Vagina (tissue), 2 donors: ENCODE data around the gene AMMECR1.

Experiments used
- CTCF ChIP-seq, 3 experiments: fragments of 450-650 bp in 2 of 3; fragments of 200-600 bp in 1 of 3; sonication (generic) in 1 of 3; IDR thresholded peaks; one replicate each; pipeline ENCODE4 v1.5.1; 2017 to 2019; ENCODE audit warnings: antibody characterized with exemption in 3 of 3, mild to moderate bottlenecking in 2 of 3, moderate library complexity in 2 of 3
- POLR2A ChIP-seq, 2 donors: fragments of 450-650 bp; IDR thresholded peaks; one replicate each; pipeline ENCODE4 v1.6.1; 2017; ENCODE audit warnings: antibody characterized with exemption in 2 of 2, mild to moderate bottlenecking in 2 of 2, moderate library complexity in 2 of 2
- POLR2AphosphoS5 ChIP-seq, 2 donors: sonication (generic); formaldehyde crosslinking; IDR thresholded peaks; one replicate each; pipeline ENCODE4 v1.9.0; 2017; ENCODE audit warnings: antibody characterized with exemption in 2 of 2, mild to moderate bottlenecking in 2 of 2, low read depth in 1 of 2; ENCODE audit not compliant: insufficient read depth in 1 of 2

- no peak for TF ChIP-seq POLR2A (IDR thresholded peaks at IDR 0.05)
- TF ChIP-seq CTCF (IDR thresholded peaks at IDR 0.05) = no peak
- TF ChIP-seq POLR2AphosphoS5 (IDR thresholded peaks at IDR 0.05; ENCODE audit: insufficient read depth in 1 of 2, low read depth in 1 of 2) = no peak
These were observed 155.0 kb downstream of the AMMECR1 start for GRCh38 chrX:110162867-110163266.
